ENCODE data around the gene WDFY2. TPM values are rescaled to one million over a fixed set of nuclear protein-coding genes. Genes with fewer than 3 reads are reported as not detected.

WDFY2 gene
- total RNA-seq, 2 donors from 2014 or later: 2.7 to 3.3 TPM

DNA sequence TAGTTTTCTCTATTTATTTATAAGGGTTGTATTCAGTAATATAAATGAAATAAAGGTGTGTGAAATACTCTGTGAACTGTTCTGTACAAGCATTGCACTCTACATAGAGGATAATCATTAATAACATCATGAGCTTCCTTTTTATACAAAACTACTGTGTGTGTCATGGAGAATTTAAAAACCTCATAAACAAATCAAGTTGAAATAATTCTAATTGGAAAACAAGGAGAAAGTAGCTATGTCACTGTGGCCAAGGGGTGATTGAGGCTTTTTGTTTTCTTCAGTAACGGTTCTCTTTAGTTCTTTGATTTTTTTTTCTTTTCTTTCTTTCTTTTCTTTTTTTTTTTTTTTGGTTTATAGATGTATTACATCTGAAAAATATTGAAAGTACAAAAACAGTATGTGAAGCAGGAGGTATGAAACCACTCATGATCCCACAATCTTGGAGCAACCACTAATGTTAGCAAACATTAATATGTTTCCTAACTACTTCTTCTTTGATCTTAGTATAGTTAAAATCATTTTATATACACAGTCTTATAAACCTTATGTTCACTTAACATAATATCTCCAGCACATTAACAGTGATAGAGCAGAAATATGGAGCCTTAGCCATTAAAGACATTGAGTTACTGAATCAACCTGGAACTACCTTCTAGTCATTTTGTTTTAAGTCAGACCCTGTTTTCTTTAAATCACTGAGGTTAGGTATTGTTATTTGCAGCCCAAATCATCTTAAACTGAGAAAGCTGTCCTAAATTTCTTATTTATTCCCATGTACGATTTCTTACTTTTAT is 45.4 kb downstream of the WDFY2 start:
- H3K27ac ChIP-seq: no peak overlapping the region
- no peak for DNase-seq
- H3K36me3 ChIP-seq: no peaks in the 10 kb centered on the region
- H3K9me3 ChIP-seq: no peaks in the 10 kb centered on the region
- intact Hi-C loops (cut with DNase I): no loop called here
- no peaks in the 10 kb centered on the region for H3K4me1 ChIP-seq
- no peaks in the 10 kb centered on the region for H3K27me3 ChIP-seq
- TF ChIP-seq, protein P1, sequence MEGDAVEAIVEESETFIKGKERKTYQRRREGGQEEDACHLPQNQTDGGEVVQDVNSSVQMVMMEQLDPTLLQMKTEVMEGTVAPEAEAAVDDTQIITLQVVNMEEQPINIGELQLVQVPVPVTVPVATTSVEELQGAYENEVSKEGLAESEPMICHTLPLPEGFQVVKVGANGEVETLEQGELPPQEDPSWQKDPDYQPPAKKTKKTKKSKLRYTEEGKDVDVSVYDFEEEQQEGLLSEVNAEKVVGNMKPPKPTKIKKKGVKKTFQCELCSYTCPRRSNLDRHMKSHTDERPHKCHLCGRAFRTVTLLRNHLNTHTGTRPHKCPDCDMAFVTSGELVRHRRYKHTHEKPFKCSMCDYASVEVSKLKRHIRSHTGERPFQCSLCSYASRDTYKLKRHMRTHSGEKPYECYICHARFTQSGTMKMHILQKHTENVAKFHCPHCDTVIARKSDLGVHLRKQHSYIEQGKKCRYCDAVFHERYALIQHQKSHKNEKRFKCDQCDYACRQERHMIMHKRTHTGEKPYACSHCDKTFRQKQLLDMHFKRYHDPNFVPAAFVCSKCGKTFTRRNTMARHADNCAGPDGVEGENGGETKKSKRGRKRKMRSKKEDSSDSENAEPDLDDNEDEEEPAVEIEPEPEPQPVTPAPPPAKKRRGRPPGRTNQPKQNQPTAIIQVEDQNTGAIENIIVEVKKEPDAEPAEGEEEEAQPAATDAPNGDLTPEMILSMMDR (IDR thresholded peaks at IDR 0.05): no peak
- H3K4me3 ChIP-seq: no peak overlapping the region
- no peak overlapping the region for H3K9ac ChIP-seq (ENCODE audit: low read depth in 2 of 2, low read length in 2 of 2)

DNA sequence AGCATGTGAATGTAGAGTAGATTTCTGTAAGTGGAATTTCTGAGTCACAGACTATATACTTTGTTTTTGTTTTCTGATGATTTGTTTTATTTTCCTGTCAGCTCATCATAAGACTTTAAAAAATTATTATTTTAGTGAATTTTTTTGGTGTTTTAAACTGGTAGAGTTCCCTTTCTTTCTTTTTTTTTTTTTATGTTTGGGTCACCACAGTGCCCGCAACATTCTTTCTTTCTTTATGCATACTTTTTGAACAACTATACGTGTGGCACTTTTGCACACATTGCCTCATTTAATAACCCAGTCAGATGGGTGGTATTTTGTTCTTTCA is 46.0 kb downstream of the WDFY2 start:
- intact Hi-C loops (cut with DNase I): no loop called here
- no peak overlapping the region for H3K4me3 ChIP-seq
- H3K27me3 ChIP-seq: no peaks in the 10 kb centered on the region
- no peak overlapping the region for H3K27ac ChIP-seq
- no peaks in the 10 kb centered on the region for H3K4me1 ChIP-seq
- H3K9ac ChIP-seq (ENCODE audit: low read depth in 2 of 2, low read length in 2 of 2): no peak overlapping the region
- TF ChIP-seq, protein P1 (IDR thresholded peaks at IDR 0.05): no peak
- H3K36me3 ChIP-seq: no peaks in the 10 kb centered on the region
- no peak for DNase-seq
- no peaks in the 10 kb centered on the region for H3K9me3 ChIP-seq

GRCh38 chr13:51632591-51633362 is 48.5 kb downstream of the WDFY2 start:
- intact Hi-C loops (cut with DNase I): no loop called here
- Histone ChIP-seq H3K27ac (no peak overlapping the region), H3K27me3 (no peaks in the 10 kb centered on the region), H3K9me3 (no peaks in the 10 kb centered on the region), H3K36me3 (no peaks in the 10 kb centered on the region), H3K4me3 (no peak overlapping the region), H3K4me1 (no peaks in the 10 kb centered on the region), H3K9ac (ENCODE audit: low read depth in 2 of 2, low read length in 2 of 2) (no peak overlapping the region)
- TF ChIP-seq, protein P1 (IDR thresholded peaks at IDR 0.05): no peak
- no peak for DNase-seq

- H3K9me3 ChIP-seq: no peaks in the 10 kb centered on the region
- TF ChIP-seq, protein P1 (IDR thresholded peaks at IDR 0.05): no peak
- no peak overlapping the region for H3K9ac ChIP-seq (ENCODE audit: low read depth in 2 of 2, low read length in 2 of 2)
- H3K4me3 ChIP-seq: no peak overlapping the region
- H3K36me3 ChIP-seq: no peaks in the 10 kb centered on the region
- no peaks in the 10 kb centered on the region for H3K4me1 ChIP-seq
- no peaks in the 10 kb centered on the region for H3K27me3 ChIP-seq
- intact Hi-C loops (cut with DNase I): no loop called here
- no peak for DNase-seq
- no peak overlapping the region for H3K27ac ChIP-seq
Observed at GRCh38 chr13:51635137-51635878, 51.0 kb downstream of the WDFY2 start.

DNA sequence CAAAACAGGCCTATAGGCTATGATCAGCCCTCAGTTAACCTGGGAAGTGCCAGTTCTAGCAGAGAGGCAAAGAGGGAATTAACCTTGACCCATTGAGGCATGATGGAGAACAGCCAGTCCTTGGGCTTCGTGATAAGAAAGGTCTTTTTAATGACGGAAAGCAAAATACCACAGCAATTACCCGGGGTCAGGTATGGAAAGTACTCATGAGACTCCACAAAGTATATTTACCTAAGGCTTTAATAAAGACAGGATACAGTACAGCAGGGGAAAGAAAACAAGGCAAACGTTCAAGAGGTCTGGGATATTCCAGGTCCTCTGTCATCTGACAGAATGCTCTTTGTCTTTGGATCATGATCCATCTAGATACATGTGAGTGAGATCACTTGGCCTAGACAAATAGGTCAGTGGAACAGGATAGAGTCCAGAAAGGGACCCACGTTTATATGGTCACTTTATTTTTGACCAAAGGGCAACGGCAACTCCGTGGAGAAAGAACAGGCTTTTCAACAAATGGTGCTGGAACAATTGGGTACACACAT is 52.2 kb downstream of the WDFY2 start:
- no peak overlapping the region for H3K9ac ChIP-seq (ENCODE audit: low read depth in 2 of 2, low read length in 2 of 2)
- no peak overlapping the region for H3K4me3 ChIP-seq
- H3K27me3 ChIP-seq: no peaks in the 10 kb centered on the region
- no peak overlapping the region for H3K27ac ChIP-seq
- no peaks in the 10 kb centered on the region for H3K9me3 ChIP-seq
- no peaks in the 10 kb centered on the region for H3K36me3 ChIP-seq
- H3K4me1 ChIP-seq: no peaks in the 10 kb centered on the region
- TF ChIP-seq, protein P1 (IDR thresholded peaks at IDR 0.05): no peak
- DNase-seq: no peak
- intact Hi-C loops (cut with DNase I): no loop called here
